HepG2 (cell line): ENCODE measurements around the gene DCP2. TPM values are rescaled to one million over a fixed set of nuclear protein-coding genes. Genes with fewer than 3 reads are reported as not detected.

Experiments
- CREM ChIP-seq, 2 experiments: sonication (generic) in 1 of 2; formaldehyde crosslinking in 1 of 2; IDR thresholded peaks; 2 replicates each; pipeline versions ENCODE4 v1.4.0 to v1.6.1; 2016 to 2020; ENCODE audit warnings: antibody characterized with exemption in 1 of 2, mild to moderate bottlenecking in 1 of 2, missing genetic modification reagents in 1 of 2
- DPF2 ChIP-seq: sonication (generic); formaldehyde crosslinking; IDR thresholded peaks from 2 replicates; pipeline ENCODE4 v1.4.0; 2020; ENCODE audit warnings: mild to moderate bottlenecking, low read depth, missing genetic modification reagents, borderline replicate concordance
- FOXA3 ChIP-seq: IDR thresholded peaks from 2 replicates; pipeline ENCODE4 v1.6.1; 2016; ENCODE audit warnings: missing genetic modification reagents, missing compliant biosample characterization
- KLF6 ChIP-seq: IDR thresholded peaks from 2 replicates; pipeline ENCODE4 v1.8.0; 2016; ENCODE audit warnings: missing biosample characterization, missing genetic modification reagents
- NFIC ChIP-seq: IDR thresholded peaks from 2 replicates; pipeline ENCODE4 v1.6.1; 2012; ENCODE audit warnings: mild to moderate bottlenecking, low read length, inconsistent platforms
- RARA ChIP-seq: IDR thresholded peaks from 2 replicates; pipeline ENCODE4 v1.6.1; 2016; ENCODE audit warnings: missing genetic modification reagents, missing compliant biosample characterization
- SIX1 ChIP-seq: sonication (generic); formaldehyde crosslinking; IDR thresholded peaks from 2 replicates; pipeline ENCODE4 v1.4.0; 2020; ENCODE audit warnings: missing genetic modification reagents, borderline replicate concordance
- TSC22D2 ChIP-seq: sonication (generic); formaldehyde crosslinking; IDR thresholded peaks from 2 replicates; pipeline ENCODE4 v1.5.1; 2020; ENCODE audit warnings: missing genetic modification reagents, mild to moderate bottlenecking, borderline replicate concordance
- ZMYM3 ChIP-seq: sonication (generic); formaldehyde crosslinking; IDR thresholded peaks from 2 replicates; pipeline ENCODE4 v1.5.1; 2020; ENCODE audit warnings: mild to moderate bottlenecking, missing genetic modification reagents
- ZNF230 ChIP-seq: sonication (generic); formaldehyde crosslinking; IDR thresholded peaks from 2 replicates; pipeline ENCODE4 v1.4.0; 2020; ENCODE audit warnings: mild to moderate bottlenecking, missing genetic modification reagents
- polyA plus RNA-seq, 8 experiments: library from polyadenylated mRNA; depleted of rRNA in 3 of 8; stranded (reverse) in 7 of 8; unstranded in 1 of 8; fragments of >200 nt; fragmentation: Illumina TruSeq in 4 of 8; extraction: Trizol in 4 of 8; gene quantifications; 2 replicates each; pipeline versions ENCODE4 v1.2.1 to v1.2.3, GENCODE V29; 2011 to 2016; ENCODE audit warnings: low read depth in 4 of 8, missing spikeins in 1 of 8, mixed read lengths in 1 of 8; ENCODE audit not compliant: insufficient read depth in 1 of 8
- total RNA-seq, 5 experiments: library from RNA; depleted of rRNA; stranded (reverse); fragments of >200 nt; fragmentation: Illumina TruSeq; extraction: Trizol; gene quantifications; 2 replicates each; pipeline ENCODE4 v1.2.3, GENCODE V29; 2016; ENCODE audit warnings: low read depth in 1 of 5
- TF ChIP-seq, protein P1 (sequence below): sonication (generic); formaldehyde crosslinking; IDR thresholded peaks from 2 replicates; pipeline ENCODE4 v1.5.1; 2020; ENCODE audit warnings: mild to moderate bottlenecking, missing genetic modification reagents, borderline replicate concordance
- TF ChIP-seq, protein P2 (sequence below): IDR thresholded peaks from 2 replicates; pipeline ENCODE4 v1.6.1; 2016; ENCODE audit warnings: missing biosample characterization, missing genetic modification reagents, low read depth
- TF ChIP-seq, protein P3 (sequence below): IDR thresholded peaks from 2 replicates; pipeline ENCODE4 v1.6.1; 2016; ENCODE audit warnings: low read depth
- TF ChIP-seq, protein P4 (sequence below): sonication (generic); formaldehyde crosslinking; IDR thresholded peaks from 2 replicates; pipeline ENCODE4 v1.4.0; 2020; ENCODE audit warnings: missing genetic modification reagents
- TF ChIP-seq, protein P5 (sequence below): sonication (generic); formaldehyde crosslinking; IDR thresholded peaks from 2 replicates; pipeline ENCODE4 v1.8.1; 2023; ENCODE audit warnings: mild to moderate bottlenecking, missing genetic modification reagents, borderline replicate concordance
- TF ChIP-seq, protein P6 (sequence below): sonication (generic); formaldehyde crosslinking; IDR thresholded peaks from 2 replicates; pipeline ENCODE4 v1.8.1; 2023; ENCODE audit warnings: missing genetic modification reagents, inconsistent platforms, borderline replicate concordance

The DCP2 gene
- total and polyA plus RNA-seq, 2 of the 13 experiments (the other 11 are each of a cell fraction or from before 2014, with no cell fraction given): 16.2 to 63.4 TPM

DNA sequence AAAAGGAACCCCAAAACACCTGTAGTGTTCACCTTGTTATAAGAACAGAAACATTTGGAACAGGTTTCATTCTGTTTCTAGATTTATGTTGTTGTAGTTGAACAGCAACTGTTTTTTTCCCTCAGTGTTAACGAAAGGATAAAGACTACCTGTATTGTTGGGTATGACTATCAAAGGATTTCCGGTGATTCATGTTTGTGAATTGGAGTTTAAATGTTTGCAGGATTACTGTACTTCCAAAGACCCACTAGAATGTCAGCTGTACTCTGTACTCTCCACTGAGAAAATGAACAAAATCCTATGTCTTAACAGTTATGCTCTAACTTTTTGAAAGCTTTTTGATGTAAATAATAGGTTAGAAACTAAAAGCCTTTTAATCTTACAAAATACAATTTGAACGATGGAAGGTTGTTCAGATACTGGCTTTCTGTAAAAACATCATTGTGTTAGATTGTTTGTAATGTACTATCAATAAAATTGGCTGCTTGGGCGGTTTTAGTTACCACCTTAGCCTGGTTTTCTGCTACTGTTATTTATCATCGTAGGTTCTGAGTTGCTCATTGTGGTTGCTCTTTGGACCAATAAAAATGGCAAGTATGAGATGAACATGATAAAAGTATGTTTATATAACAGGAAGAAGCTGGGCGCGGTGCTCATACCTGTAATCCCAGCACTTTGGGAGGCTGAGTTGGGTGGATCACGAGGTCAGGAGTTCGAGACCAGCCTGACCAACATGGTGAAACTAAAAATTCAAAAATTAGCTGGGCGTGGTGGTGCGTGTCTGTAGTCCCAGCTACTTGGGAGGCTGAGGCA is 44.1 kb downstream of the DCP2 start (continued):
- TF ChIP-seq SIX1 (CRISPR knock-in tag): peak; percentile 47; the same call in 1 of the 2 replicates
- TF ChIP-seq, protein P1, sequence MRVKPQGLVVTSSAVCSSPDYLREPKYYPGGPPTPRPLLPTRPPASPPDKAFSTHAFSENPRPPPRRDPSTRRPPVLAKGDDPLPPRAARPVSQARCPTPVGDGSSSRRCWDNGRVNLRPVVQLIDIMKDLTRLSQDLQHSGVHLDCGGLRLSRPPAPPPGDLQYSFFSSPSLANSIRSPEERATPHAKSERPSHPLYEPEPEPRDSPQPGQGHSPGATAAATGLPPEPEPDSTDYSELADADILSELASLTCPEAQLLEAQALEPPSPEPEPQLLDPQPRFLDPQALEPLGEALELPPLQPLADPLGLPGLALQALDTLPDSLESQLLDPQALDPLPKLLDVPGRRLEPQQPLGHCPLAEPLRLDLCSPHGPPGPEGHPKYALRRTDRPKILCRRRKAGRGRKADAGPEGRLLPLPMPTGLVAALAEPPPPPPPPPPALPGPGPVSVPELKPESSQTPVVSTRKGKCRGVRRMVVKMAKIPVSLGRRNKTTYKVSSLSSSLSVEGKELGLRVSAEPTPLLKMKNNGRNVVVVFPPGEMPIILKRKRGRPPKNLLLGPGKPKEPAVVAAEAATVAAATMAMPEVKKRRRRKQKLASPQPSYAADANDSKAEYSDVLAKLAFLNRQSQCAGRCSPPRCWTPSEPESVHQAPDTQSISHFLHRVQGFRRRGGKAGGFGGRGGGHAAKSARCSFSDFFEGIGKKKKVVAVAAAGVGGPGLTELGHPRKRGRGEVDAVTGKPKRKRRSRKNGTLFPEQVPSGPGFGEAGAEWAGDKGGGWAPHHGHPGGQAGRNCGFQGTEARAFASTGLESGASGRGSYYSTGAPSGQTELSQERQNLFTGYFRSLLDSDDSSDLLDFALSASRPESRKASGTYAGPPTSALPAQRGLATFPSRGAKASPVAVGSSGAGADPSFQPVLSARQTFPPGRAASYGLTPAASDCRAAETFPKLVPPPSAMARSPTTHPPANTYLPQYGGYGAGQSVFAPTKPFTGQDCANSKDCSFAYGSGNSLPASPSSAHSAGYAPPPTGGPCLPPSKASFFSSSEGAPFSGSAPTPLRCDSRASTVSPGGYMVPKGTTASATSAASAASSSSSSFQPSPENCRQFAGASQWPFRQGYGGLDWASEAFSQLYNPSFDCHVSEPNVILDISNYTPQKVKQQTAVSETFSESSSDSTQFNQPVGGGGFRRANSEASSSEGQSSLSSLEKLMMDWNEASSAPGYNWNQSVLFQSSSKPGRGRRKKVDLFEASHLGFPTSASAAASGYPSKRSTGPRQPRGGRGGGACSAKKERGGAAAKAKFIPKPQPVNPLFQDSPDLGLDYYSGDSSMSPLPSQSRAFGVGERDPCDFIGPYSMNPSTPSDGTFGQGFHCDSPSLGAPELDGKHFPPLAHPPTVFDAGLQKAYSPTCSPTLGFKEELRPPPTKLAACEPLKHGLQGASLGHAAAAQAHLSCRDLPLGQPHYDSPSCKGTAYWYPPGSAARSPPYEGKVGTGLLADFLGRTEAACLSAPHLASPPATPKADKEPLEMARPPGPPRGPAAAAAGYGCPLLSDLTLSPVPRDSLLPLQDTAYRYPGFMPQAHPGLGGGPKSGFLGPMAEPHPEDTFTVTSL (CRISPR knock-in tag): peak; percentile 92; the same call in 1 of the 2 replicates
- peak; percentile 77; the same call in 1 of the 2 replicates for TF ChIP-seq DPF2 (CRISPR knock-in tag)
- peak; percentile 84 for TF ChIP-seq NFIC
- peak; percentile 55; the same call in 1 of the 2 replicates for TF ChIP-seq ZMYM3 (CRISPR knock-in tag)
- no peak for TF ChIP-seq TSC22D2 (CRISPR knock-in tag)
- TF ChIP-seq, protein P2, sequence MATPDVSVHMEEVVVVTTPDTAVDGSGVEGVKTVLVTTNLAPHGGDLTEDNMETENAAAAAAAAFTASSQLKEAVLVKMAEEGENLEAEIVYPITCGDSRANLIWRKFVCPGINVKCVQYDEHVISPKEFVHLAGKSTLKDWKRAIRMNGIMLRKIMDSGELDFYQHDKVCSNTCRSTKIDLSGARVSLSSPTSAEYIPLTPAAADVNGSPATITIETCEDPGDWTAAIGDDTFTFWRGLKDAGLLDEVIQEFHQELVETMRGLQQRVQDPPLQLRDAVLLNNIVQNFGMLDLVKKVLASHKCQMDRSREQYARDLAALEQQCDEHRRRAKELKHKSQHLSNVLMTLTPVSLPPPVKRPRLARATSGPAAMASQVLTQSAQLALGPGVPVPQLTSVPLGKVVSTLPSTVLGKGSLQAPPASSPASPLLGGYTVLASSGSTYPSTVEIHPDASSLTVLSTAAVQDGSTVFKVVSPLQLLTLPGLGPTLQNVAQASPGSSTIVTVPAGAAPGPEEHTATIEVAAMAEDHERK (CRISPR knock-in tag): no peak
- TF ChIP-seq, protein P3, sequence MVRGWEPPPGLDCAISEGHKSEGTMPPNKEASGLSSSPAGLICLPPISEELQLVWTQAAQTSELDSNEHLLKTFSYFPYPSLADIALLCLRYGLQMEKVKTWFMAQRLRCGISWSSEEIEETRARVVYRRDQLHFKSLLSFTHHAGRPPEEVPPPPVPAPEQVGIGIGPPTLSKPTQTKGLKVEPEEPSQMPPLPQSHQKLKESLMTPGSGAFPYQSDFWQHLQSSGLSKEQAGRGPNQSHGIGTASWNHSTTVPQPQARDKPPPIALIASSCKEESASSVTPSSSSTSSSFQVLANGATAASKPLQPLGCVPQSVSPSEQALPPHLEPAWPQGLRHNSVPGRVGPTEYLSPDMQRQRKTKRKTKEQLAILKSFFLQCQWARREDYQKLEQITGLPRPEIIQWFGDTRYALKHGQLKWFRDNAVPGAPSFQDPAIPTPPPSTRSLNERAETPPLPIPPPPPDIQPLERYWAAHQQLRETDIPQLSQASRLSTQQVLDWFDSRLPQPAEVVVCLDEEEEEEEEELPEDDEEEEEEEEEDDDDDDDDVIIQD (CRISPR knock-in tag): no peak; the same call in 1 of the 2 replicates
- TF ChIP-seq RARA: peak; percentile 65
- TF ChIP-seq, protein P4, sequence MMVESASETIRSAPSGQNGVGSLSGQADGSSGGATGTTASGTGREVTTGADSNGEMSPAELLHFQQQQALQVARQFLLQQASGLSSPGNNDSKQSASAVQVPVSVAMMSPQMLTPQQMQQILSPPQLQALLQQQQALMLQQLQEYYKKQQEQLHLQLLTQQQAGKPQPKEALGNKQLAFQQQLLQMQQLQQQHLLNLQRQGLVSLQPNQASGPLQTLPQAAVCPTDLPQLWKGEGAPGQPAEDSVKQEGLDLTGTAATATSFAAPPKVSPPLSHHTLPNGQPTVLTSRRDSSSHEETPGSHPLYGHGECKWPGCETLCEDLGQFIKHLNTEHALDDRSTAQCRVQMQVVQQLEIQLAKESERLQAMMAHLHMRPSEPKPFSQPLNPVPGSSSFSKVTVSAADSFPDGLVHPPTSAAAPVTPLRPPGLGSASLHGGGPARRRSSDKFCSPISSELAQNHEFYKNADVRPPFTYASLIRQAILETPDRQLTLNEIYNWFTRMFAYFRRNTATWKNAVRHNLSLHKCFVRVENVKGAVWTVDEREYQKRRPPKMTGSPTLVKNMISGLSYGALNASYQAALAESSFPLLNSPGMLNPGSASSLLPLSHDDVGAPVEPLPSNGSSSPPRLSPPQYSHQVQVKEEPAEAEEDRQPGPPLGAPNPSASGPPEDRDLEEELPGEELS (CRISPR knock-in tag): peak; percentile 77
- TF ChIP-seq FOXA3 (CRISPR knock-in tag): peak; percentile 71
- TF ChIP-seq, protein P5, sequence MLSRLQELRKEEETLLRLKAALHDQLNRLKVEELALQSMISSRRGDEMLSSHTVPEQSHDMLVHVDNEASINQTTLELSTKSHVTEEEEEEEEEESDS (CRISPR knock-in tag): no peak
- no peak for TF ChIP-seq KLF6
- TF ChIP-seq CREM (IDR thresholded peaks at IDR 0.05): peak; percentile 60
- TF ChIP-seq CREM (CRISPR knock-in tag; IDR thresholded peaks at IDR 0.05): no peak
- TF ChIP-seq ZNF230 (CRISPR knock-in tag): no peak
- TF ChIP-seq, protein P6, sequence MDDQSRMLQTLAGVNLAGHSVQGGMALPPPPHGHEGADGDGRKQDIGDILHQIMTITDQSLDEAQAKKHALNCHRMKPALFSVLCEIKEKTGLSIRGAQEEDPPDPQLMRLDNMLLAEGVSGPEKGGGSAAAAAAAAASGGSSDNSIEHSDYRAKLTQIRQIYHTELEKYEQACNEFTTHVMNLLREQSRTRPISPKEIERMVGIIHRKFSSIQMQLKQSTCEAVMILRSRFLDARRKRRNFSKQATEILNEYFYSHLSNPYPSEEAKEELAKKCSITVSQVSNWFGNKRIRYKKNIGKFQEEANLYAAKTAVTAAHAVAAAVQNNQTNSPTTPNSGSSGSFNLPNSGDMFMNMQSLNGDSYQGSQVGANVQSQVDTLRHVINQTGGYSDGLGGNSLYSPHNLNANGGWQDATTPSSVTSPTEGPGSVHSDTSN: no peak
